Heart left ventricle (tissue), 13 donors: ENCODE results near the gene SLC35F3.

Experiments used
- CTCF ChIP-seq, 12 donors: fragments of 200-600 bp; sonication (generic) in 4 of 12; IDR thresholded peaks; one replicate each; pipeline versions ENCODE4 v1.5.0 to v1.8.0; 2018 to 2022; ENCODE audit warnings: antibody characterized with exemption in 12 of 12, mild to moderate bottlenecking in 5 of 12
- POLR2A ChIP-seq, 2 donors: fragments of 450-650 bp; IDR thresholded peaks; one replicate each; pipeline ENCODE4 v1.6.1; 2017; ENCODE audit warnings: antibody characterized with exemption in 2 of 2, mild to moderate bottlenecking in 2 of 2, moderate library complexity in 2 of 2
- donor health status: ischemic (EF 13 %, LVEDD 7.1; RV severe dilation, severe dysfunction).
- donor health status: DM: no; HTN: yes; CAD: no.
- donor health status: DM: no; HTN: no; CAD: no.
- donor health status: ischemic (EF 25% LVEDD 6.9; RV normal size, moderate dysfunction).
- donor health status: ischemic (EF 25% LVEDD 5.7; RV mildly dilated, moderate dysfunction).
- donor health status: ischemic (EF 35%, LVEDD 5.7; RV mildly dilated, moderate dysfunction).
- donor health status: nonischemic (EF 11% LVEDD 7.7; RV severe dilation, severe dysfunction).
- donor health status: DM: yes; HTN: yes; CAD: no.
- donor health status: PGD.
- donor health status: ischemic (EF 29% LVEDD 5.4; RV normal size, mild dysfunction).
- donor health status: nonischemic (EF 23%, LVEDD 6.1; RV moderate dilation, normal function).

- TF ChIP-seq CTCF (IDR thresholded peaks at IDR 0.05) (no peak), POLR2A (IDR thresholded peaks at IDR 0.05) (no peak)
These were observed 205.4 kb downstream of the SLC35F3 start for GRCh38 chr1:234109840-234110239.
